H1 (cell line): Measurements from ENCODE around the gene TAF13. TPM values are rescaled to one million over a fixed set of nuclear protein-coding genes. Genes with fewer than 3 reads are reported as not detected.

ENCODE experiments used
- ATF3 ChIP-seq: IDR thresholded peaks from 2 replicates; pipeline ENCODE4 v1.6.1; 2011; ENCODE audit warnings: low read depth, mild to moderate bottlenecking, low read length; ENCODE audit not compliant: insufficient read depth
- BCL11A ChIP-seq, 2 experiments: IDR thresholded peaks; one replicate each; pipeline ENCODE4 v1.6.1; 2011; ENCODE audit warnings: low read depth in 2 of 2, low read length in 2 of 2, mild to moderate bottlenecking in 2 of 2
- CBX5 ChIP-seq: fragments of 300-800, 300-1000 bp; sonication (generic); IDR thresholded peaks from 2 replicates; pipeline ENCODE4 v1.7.1; 2016; ENCODE audit warnings: antibody characterized with exemption, low read length, low read depth
- CREB1 ChIP-seq: IDR thresholded peaks from 2 replicates; pipeline ENCODE4 v1.6.1; 2012; ENCODE audit warnings: inconsistent platforms
- CTCF ChIP-seq, 3 experiments: IDR thresholded peaks; 1 replicate in 2 of 3; 2 replicates in 1 of 3; pipeline versions ENCODE4 v1.5.1 to v1.6.1; 2011; ENCODE audit warnings: low read length in 3 of 3, mild to moderate bottlenecking in 3 of 3, inconsistent platforms in 2 of 3, low read depth in 1 of 3, moderate library complexity in 1 of 3; ENCODE audit not compliant: insufficient read depth in 1 of 3; ENCODE audit errors: control extremely low read depth in 1 of 3
- E2F6 ChIP-seq: IDR thresholded peaks from 2 replicates; pipeline ENCODE4 v1.6.1; 2012; ENCODE audit warnings: inconsistent platforms
- EP300 ChIP-seq, 2 experiments: IDR thresholded peaks; 1 replicate in 1 of 2; 2 replicates in 1 of 2; pipeline ENCODE4 v1.6.1; 2011 to 2012; ENCODE audit warnings: low read depth in 2 of 2, low read length in 2 of 2, mild to moderate bottlenecking in 2 of 2, borderline replicate concordance in 1 of 2, inconsistent platforms in 1 of 2, moderate library complexity in 1 of 2
- HDAC2 ChIP-seq, 2 experiments: fragments of 300-600 bp in 1 of 2; sonication (generic) in 1 of 2; IDR thresholded peaks; 2 replicates each; pipeline ENCODE4 v1.6.1; 2011 to 2012; ENCODE audit warnings: low read depth in 2 of 2, low read length in 2 of 2, mild to moderate bottlenecking in 2 of 2, moderate library complexity in 2 of 2, borderline replicate concordance in 1 of 2, inconsistent platforms in 1 of 2
- PHF8 ChIP-seq: fragments of 200-600 bp; sonication (generic); conservative IDR thresholded peaks from 2 replicates; pipeline ENCODE4 v1.7.1; 2012; ENCODE audit warnings: low read depth, mild to moderate bottlenecking, inconsistent platforms, low read length, moderate library complexity
- POU5F1 ChIP-seq: IDR thresholded peaks from 2 replicates; pipeline ENCODE4 v1.6.1; 2011; ENCODE audit warnings: low read depth, mild to moderate bottlenecking, low read length, moderate library complexity
- RBBP5 ChIP-seq: IDR thresholded peaks from 2 replicates; pipeline ENCODE4 v1.7.1; 2012; ENCODE audit warnings: low read depth, mild to moderate bottlenecking, inconsistent platforms, low read length, moderate library complexity, borderline replicate concordance
- RNF2 ChIP-seq: fragments of 200-900, 300-1000 bp; sonication (generic); IDR thresholded peaks from 2 replicates; pipeline ENCODE4 v1.7.1; 2016; ENCODE audit warnings: borderline replicate concordance, low read depth, mild to moderate bottlenecking, antibody characterized with exemption, low read length; ENCODE audit not compliant: poor library complexity, severe bottlenecking; ENCODE audit errors: missing control alignments
- SIN3A ChIP-seq, 2 experiments: IDR thresholded peaks in 1 of 2; conservative IDR thresholded peaks in 1 of 2; 2 replicates each; pipeline ENCODE4 v1.6.1; 2011 to 2012; ENCODE audit warnings: low read length in 2 of 2, improper control_type of control experiment in 1 of 2, low read depth in 1 of 2, mild to moderate bottlenecking in 1 of 2
- TCF12 ChIP-seq: IDR thresholded peaks from 2 replicates; pipeline ENCODE4 v1.6.1; 2011; ENCODE audit warnings: low read depth, mild to moderate bottlenecking, low read length
- TEAD4 ChIP-seq: IDR thresholded peaks from 2 replicates; pipeline ENCODE4 v1.6.1; 2012; ENCODE audit warnings: low read depth, low read length, inconsistent platforms, mixed read lengths
- USF2 ChIP-seq: IDR thresholded peaks from 2 replicates; pipeline ENCODE4 v1.6.1; 2011; ENCODE audit warnings: low read length, improper control_type of control experiment
- YY1 ChIP-seq: IDR thresholded peaks from 2 replicates; pipeline ENCODE4 v1.6.1; 2011; ENCODE audit warnings: low read depth, mild to moderate bottlenecking, low read length
- polyA plus RNA-seq, 7 experiments: library from polyadenylated mRNA; depleted of rRNA in 3 of 7; stranded (reverse) in 5 of 7; unstranded in 2 of 7; fragments of >200 nt in 5 of 7; fragments of 200-250 nt in 2 of 7; gene quantifications; 1 replicate in 5 of 7; 2 replicates in 1 of 7; 4 replicates in 1 of 7; pipeline versions ENCODE4 v1.2.1 to v1.2.3, GENCODE V29; 2011 to 2013; ENCODE audit warnings: missing spikeins in 2 of 7, mixed read lengths in 2 of 7
- total RNA-seq: library from RNA; stranded (reverse); fragmentation: NEBNext Ultra II Directional; extraction: Animal tissue kit (Norgen Biotek cat#: 25700); gene quantifications from 2 replicates; pipeline ENCODE4 v1.2.1, GENCODE V29; 2021

The TAF13 gene
- total and polyA plus RNA-seq, 2 of the 8 experiments (the other 6 are each of a cell fraction or from before 2014, with no cell fraction given), result 13.1 to 41.7 TPM

GRCh38 chr1:109041621-109042468 is 34.0 kb downstream of the TAF13 start, which contains the start of gene WDR47 (continued):
- TF ChIP-seq USF2 (no peak), CTCF (IDR thresholded peaks at IDR 0.05; ENCODE audit: control extremely low read depth in 1 of 3, insufficient read depth in 1 of 3, low read depth in 1 of 3, low read length in 3 of 3) (no peak), SIN3A (conservative IDR thresholded peaks at IDR 0.05 in 1 of 2, IDR thresholded peaks at IDR 0.05 in 1 of 2; ENCODE audit: low read depth in 1 of 2, low read length in 2 of 2) (peak in 1 of 2 experiments; percentile 55; a peak in 2 of 4 replicates), TCF12 (no peak), PHF8 (peak; percentile 63; the same call in 1 of the 2 replicates), EP300 (IDR thresholded peaks at IDR 0.05; ENCODE audit: borderline replicate concordance in 1 of 2, low read depth in 2 of 2, low read length in 2 of 2) (no peak), E2F6 (peak; percentile 36), TEAD4 (peak; percentile 6; the same call in 1 of the 2 replicates), CBX5 (no peak), POU5F1 (no peak), RNF2 (no peak), HDAC2 (IDR thresholded peaks at IDR 0.05; ENCODE audit: borderline replicate concordance in 1 of 2, low read depth in 2 of 2, low read length in 2 of 2) (0 out of 4 replicates have a peak, but pooled peaks of 1 of the 2 experiments have one; percentile 56), YY1 (no peak), BCL11A (IDR thresholded peaks at IDR 0.05; ENCODE audit: low read depth in 2 of 2, low read length in 2 of 2) (no peak), CREB1 (no peak), ATF3 (no peak), RBBP5 (peak; percentile 56)
